GM19035 (cell line): Measurements from ENCODE around the gene HSD17B12.
"Not testable (repeated sequence)": the region's sequence is repeated elsewhere in the genome, so short reads cannot be mapped to it uniquely, and the experiment has no call there.

Experiments used
- ATAC-seq: cut with Tn5 transposase; IDR thresholded peaks from one replicate; pipeline ENCODE4 v1.9.1; 2021; ENCODE audit not compliant: unreplicated experiment

HSD17B12 gene

DNA sequence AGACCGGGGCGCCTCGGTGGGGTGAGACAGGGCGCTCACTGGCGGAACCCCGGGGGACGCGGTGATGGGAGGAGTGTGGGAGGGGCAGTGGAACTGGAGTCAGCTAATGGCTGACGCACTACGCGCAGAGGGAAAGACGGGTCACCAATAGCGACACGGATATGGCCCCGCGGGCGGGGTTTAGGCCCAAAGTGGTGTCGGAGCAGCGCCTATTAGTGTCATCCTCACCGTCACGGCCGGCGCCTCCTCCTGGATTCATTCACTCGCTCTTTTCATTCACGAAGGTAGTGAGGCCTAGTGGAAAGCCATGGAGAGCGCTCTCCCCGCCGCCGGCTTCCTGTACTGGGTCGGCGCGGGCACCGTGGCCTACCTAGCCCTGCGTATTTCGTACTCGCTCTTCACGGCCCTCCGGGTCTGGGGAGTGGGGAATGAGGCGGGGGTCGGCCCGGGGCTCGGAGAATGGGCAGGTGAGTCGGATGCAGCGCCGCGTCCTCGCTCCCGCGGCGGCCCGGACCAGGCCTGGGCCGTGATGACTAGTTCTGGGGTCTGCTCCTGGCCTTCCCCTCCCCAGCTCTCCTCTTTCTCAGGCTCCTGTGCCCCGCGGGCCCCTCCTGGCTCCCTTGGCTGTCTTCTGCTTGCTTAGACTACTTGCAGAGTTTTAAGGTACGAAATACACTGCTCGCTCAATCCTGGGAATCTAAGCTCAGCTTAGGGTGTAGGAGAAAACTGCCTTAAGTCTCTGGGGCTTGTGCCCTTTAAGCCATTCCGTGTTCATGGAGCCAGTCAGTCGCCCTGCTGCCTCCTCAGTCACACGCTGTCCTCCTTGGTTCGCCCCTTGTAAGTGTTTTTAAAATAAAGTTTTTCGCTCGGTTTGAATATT lies at the start of gene HSD17B12:
Gene HSD17B12 (plus strand): TSS at position 218 of the 880 bp plus-strand sequence. CDS start 90 bp downstream, at position 308.
- ATAC-seq: peak; percentile 96

DNA sequence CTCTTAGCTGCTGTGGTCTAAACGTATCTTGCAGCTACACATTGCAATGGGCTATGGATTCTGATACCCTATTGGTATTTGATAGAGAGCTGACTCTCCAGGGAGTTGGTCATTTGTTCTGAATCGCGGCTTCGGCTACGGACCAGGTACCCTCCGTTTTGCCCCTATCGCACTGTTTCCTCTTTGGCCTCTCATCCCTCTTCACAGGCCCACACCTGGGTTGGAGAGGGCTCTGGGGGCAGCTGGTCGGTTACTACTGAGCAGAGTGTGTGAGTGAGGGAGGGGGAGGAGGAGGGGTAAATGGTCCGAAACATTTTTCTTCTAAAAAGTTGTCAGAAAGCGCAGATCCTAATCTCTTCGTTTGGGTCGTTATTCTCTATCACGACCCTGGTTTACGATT lies 48.8 kb upstream of the HSD17B12 start:
- ATAC-seq: no peak

DNA sequence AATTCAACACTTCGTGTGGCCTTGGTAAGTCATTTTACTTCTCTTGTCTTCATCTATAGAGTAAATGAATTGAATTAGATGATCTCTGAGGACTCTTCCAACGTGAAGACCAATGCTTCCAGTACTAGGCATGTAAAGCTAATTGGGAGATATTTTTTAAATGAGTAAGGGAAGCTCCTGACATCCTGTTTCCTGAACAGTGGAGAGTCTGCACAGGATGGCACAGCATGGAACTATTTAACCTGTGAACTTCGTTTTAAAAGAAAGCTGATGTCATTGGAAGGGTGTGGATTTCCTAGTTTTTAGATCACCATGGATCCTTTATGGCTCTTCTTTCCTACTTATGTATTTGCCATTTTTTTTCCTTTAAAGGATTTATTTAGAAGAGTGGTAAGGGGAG lies 48.4 kb upstream of the HSD17B12 start:
- ATAC-seq: no peak

DNA sequence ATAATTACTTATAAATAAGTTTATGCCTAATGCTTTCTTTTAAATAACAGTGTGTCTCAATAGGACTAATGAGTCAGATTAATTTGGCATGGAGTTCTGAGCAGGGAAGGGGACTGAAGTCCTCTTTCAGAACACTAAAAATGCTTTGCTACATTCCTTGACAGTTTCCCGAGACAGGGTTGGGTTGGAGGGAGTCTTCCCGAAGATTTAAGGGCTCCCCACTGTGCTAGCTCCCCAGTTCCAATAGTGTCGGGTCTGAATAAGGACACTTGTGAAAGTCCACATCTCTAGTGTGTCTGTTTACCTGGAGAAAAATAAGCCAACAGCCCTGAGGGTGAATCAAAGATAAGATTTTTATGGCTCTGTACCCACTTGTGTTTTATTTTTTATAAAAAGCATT lies 41.8 kb upstream of the HSD17B12 start:
- ATAC-seq: no peak

DNA sequence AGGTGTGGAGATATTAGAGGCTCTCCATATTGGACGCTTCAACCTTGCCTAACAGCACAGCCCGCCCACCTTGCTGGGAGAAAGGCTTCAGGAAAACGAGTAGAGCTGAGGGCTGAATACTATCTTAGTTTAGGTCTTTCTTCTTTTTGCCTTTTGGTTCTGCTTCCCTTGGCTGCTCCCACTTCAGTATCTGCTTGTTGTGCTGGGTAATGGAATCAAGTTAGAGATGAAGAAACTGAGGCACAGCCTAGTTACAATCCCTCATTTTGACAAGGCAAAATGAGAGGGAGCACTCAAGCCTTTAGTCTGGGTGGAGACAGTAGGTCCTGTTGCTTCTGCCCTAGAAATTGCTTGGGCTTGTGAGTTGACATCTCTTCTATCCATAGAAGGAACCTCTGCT lies 41.3 kb upstream of the HSD17B12 start:
- ATAC-seq: no peak

DNA sequence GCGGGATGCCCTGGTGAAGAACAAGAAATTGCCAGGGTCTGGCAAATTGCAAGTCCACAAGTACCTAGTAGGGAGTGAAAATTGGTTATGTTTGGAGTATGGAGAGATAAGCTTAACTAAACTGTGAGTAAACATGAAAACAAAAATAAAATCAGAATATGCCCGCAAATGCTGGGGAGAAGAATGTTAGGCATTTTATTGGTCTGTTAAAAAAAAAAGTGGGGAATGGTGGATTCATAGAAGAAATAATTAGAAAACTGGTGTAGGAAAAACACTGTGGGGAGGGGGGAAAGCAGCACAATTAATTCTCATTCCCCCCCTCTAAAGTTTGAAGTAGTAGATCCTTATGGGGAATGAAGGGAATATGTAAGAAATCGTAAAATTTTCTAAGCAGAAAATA lies 40.6 kb upstream of the HSD17B12 start:
- ATAC-seq: no peak

DNA sequence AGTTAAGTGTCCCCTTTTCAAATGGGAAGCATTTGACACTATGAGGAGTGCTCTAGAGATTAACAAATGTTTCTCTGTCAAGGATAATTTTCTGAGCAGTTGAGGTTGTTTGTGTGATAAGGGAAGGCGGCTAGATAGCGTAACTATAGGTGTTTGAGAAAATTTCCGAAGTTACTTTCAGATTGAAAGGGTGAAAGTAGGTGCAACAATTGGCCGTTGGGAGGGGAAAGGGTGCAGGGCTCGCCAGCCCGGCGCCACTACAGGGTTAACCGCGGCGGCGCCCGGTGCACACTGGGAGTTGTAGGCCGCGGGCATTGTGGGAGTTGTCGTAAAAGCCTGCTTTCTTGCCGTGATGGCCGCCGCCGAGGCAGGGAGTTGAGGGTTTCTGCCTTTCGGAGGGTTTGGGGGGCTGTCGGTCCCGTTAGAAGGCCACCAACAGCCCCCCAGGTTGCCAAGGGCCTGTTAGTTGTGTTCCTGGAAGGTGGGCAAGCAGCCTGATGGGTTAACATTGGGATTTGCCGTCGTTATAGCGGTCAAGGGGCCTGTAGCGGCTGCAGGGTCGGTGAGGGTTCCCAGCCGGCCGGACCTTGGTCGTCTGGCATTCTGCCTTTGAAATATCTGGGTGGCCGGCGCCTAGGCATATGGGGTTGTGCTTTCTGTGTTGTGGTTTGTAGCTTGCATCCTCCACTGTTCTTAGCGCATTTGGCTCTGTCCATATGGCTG lies 36.5 kb upstream of the HSD17B12 start:
- peak; percentile 99 for ATAC-seq

DNA sequence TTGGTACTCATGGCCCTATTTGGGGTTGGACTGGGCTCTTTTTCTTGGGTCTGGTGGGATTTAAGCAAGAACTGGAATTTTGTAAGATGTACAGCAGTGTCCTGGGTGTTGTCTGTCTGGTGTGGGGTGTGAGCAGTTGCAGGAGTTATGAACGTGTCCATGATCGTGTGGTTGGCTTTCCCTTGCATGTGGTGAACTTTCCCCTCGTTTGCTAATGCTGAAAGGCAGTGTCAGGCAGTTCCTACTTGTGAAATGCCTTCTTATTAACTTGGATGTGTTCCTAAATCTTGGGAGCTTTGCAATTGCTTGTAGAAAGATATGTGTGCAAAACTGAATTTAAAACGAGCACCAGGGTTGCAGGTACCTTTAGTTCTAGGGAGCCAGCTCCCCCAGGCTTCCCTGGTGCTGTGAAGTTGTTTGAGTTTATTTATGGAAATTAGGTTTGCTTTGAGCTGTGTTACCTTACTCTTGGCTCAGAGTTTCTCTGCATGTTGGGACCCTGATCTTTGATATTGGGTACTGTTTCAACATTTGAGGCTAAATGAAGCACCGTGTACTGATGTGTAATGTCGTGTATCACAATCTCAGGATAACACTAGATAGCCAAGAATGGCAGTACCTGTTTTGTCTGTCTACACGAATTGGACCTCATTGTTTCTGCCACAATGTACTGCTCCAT lies 35.8 kb upstream of the HSD17B12 start:
- ATAC-seq: no peak

DNA sequence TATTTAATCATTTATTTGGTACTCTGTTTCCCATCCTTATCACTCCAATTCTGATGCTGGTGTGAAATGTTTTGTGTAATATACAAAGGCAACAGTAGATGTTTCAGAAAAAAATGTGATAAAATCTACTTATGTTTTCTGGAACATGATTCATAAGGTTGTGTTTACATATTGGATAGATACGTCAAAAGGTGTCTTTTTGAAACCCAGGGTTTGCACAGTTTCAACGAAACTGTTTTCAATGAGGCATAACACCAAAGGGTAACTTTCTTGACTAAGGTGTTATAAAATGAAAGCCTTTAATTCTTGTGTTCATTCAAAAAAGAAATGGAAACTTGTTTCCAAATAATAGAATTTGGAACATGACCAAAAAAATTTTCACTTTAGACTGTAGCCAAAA lies 33.8 kb upstream of the HSD17B12 start:
- no peak for ATAC-seq

DNA sequence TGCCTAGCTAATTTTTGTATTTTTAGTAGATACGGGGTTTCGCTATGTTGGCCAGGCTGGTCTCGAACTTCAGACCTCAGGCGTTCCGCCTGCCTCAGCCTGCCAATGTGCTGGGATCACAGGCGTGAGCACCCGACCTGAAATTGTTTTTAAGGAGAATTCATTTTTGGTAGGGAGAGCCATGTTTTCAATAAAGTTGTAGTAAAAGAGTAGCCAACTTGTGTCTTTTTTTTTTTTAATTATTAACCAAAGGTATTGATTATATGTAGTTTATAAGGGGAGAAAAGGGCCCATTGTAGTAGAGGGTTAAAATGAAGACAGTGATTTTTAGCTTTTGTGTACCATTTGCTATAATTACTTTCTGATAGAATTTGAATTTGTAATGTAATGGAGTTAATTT lies 31.6 kb upstream of the HSD17B12 start:
- ATAC-seq: no peak

DNA sequence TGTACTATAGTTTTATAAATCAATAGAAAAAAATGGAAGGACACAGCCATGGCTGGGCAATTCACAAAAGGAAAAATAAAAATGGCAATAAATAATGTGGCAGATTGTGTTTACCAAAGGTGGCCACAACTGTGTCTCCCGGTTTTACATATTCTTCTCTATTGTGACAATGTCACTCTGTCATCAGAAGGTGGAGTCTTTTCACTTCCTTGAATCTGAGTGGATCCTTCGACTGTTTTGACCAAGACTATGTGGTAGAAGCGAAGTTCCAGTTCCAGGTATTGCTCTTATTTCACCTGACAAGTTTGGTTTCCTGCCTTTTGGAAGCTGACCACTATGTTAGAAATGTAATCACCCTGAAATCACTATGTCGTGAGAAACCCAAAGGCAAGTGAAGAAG lies 31.0 kb upstream of the HSD17B12 start:
- no peak for ATAC-seq

DNA sequence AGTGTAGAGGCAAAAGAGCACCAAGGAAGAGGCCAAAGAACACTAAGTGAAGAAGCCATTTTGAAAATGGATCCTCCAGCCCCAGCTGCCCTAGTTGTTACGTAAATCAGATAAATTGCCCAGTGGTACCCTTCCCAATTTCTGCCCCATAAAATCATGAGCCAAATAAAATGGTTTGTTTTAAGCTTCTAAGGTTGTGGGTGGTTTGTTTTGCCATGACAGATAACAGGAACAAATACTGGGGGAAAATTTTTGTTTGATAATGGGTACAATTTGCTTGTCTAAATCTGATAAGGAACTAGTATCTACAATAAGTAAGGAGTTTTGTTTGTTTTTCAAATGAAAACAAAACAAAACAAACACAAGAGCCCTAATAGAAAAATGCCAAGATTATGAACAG lies 30.6 kb upstream of the HSD17B12 start:
- no peak for ATAC-seq

DNA sequence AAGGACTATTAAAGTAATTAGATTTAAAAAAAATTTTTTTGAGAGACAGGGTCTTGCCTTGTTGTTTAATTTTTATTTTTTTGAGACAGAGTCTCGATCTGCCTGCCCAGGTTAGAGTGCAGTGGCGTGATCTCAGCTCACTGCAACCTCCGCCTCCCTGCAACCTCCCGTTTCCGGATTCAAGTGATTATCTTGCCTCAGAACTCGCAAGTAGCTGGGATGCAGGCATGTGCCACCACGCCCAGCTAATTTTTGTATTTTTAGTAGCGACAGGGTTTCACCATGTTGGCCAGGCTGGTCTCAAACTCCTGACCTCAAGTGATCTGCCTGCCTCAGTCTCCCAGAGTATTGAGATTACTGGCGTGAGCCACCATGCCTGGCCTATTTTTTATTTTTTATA lies 17.5 kb upstream of the HSD17B12 start:
- ATAC-seq: not testable (repeated sequence)

DNA sequence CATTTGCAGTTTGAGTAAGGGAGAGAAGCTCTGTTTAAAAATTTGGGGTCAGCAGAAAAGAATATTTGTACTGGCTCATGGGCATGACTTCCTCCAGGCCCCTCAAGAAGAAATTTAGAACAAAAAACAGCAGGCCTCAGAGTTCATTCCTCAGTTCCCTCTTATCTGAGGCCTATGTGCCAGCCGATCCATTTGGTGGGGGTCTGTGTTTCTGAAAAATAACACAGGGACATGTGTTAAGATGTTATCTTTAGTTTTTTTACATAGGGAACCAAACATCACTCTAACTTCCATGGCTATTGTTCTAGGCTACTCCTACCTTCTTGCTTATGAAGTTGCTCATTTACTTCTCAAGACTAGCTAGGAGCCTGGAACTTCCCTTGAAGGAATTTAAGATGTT lies 16.2 kb upstream of the HSD17B12 start:
- ATAC-seq: no peak

DNA sequence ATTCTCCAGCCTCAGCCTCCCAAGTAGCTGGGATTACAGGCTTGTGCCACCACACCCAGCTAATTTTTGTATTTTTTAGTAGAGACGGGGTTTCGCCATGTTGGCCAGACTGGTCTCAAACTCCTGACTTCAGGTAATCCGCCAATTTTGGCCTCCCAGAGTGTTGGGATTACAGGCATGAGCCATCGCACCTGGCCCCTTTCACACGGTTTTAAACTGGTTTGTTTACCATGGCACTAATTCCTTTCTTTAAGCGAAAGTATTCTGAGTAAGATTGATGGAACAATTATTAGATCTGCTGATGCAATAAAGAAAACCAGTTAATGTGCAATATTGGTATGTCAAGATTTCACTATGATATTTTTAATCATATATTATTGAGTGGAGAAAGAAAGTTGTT lies 9.3 kb upstream of the HSD17B12 start:
- ATAC-seq: not testable (repeated sequence)

DNA sequence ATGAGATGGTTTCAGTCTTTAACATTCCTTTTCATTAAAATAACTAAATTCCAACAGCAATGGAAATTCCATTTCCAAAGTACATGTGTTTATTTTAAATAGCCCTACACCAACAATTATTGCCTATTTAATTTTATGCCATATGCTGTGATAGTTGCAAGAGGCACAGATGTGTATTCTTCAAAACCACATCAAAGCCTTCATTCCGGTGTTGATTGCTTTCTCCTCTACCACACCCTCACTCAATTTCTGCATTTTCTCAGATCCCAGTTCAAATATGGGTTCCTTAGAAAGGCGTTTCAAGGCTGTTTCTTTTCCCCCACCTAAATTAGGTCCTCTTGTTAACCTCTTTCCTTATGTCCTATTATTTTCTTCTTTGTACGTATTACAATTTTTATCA lies 6.0 kb upstream of the HSD17B12 start:
- ATAC-seq: no peak

DNA sequence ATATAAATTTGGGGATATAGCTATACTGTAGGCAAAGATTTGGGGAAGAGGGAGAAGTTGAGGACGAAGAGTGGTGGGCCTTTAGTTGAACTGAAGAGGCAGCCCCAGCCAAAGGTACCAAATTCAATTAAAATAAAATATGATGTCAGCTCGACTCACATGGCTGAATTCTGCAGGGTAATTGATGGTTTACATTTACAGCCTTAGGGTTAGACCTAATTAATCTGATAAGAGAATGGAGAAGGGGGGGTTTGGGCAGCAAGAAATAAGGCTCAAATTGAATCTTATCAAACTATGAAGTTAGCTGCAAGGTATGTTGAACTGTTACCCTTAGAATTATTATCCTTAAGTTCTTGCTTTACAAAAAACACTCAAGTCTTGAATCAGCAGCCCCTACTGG lies 3.6 kb upstream of the HSD17B12 start:
- ATAC-seq: no peak

DNA sequence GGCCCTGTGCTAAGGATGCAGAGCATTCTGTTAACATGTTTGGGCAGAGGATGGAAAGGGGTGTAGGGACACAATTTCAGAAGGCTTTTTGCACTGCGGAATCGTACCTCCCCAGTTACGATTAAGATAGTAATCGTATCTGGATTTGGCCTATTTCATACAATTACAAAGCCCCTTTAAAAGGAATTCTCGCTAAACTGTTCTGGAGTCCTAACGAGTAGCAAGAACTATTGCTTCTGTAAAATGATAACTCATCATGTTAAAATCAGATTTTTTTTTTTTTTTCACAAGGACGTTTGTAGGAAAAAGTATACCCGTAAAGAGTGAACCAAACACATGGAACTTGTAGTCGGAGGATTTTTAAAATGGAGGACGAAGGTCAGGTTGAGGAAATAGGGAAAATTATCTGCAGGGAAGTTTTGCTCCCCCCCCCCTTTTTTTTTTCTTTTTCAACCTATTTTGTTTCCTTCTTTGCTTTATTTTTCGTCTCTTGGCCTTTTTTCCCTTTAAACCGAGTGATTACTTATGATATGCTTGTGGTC lies 934 bp downstream of the HSD17B12 start:
- ATAC-seq: no peak

DNA sequence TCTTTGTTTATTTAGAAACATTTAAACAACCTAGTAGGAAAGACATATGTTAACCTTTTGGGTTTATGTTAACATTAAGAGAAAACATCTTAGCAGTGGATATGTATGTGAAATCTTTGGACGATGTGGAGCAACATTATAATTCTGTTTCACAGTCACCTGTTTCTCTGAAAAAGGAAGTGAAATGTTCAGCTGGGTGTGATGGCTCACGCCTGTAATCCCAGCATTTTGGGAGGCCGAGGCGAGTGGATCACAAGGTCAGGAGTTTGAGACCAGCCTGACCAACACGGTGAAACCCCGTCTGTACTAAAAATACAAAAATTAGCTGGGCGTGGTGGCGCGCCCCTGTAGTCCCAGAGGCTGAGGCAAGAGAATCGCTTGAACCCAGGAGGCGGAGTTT lies 1.5 kb downstream of the HSD17B12 start:
- ATAC-seq: not testable (repeated sequence)

DNA sequence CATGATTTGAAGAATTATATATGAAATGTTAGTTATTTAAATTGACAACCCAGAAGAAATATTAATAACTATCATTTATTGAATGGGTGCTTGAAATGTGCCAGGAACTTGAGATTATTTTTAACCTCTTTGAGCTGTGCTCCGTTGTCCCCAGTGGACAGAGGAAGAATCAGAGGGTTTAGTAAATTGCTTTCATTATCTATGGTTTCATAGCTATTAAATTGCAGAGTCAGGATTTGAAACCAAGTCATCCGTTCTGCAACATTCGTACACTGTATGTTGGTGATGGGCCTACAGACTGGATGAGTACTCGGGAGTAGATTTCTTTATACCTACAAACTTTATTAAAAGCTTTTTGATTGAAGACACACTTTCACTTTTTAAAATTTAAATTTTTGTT lies 4.9 kb downstream of the HSD17B12 start:
- ATAC-seq: no peak

DNA sequence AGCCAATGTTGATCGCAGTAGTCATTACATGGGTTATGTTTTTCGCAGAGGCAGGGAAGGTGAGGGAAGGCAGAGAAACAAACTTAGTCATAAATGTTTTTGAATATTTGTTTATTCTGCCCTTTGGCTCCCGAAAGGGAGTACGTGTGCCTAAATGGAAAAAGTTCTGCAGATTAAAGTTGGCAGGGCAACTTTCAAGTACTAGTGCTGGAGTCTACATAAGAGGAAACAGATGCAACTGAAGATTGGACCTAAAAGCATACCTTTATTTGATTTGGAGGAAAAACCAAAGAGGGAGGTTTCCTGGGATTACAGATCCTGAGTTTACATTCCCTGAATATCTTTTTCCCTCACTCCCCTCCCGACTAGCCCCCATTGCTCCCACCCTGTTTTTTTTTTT lies 5.7 kb downstream of the HSD17B12 start:
- ATAC-seq: no peak
